ENCODE data around the gene NUP85. TPM values are rescaled to one million over a fixed set of nuclear protein-coding genes. Genes with fewer than 3 reads are reported as not detected.

The NUP85 gene, protein sequence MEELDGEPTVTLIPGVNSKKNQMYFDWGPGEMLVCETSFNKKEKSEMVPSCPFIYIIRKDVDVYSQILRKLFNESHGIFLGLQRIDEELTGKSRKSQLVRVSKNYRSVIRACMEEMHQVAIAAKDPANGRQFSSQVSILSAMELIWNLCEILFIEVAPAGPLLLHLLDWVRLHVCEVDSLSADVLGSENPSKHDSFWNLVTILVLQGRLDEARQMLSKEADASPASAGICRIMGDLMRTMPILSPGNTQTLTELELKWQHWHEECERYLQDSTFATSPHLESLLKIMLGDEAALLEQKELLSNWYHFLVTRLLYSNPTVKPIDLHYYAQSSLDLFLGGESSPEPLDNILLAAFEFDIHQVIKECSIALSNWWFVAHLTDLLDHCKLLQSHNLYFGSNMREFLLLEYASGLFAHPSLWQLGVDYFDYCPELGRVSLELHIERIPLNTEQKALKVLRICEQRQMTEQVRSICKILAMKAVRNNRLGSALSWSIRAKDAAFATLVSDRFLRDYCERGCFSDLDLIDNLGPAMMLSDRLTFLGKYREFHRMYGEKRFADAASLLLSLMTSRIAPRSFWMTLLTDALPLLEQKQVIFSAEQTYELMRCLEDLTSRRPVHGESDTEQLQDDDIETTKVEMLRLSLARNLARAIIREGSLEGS
- 41.9 and 43.4 TPM in 2 replicates for total RNA-seq

GRCh38 chr17:75205037-75205792, at the start of gene NUP85:
Gene NUP85, plus strand, starts transcription at chr17:75205679. Its CDS starts 83 bp downstream, at chr17:75205762.

DNA sequence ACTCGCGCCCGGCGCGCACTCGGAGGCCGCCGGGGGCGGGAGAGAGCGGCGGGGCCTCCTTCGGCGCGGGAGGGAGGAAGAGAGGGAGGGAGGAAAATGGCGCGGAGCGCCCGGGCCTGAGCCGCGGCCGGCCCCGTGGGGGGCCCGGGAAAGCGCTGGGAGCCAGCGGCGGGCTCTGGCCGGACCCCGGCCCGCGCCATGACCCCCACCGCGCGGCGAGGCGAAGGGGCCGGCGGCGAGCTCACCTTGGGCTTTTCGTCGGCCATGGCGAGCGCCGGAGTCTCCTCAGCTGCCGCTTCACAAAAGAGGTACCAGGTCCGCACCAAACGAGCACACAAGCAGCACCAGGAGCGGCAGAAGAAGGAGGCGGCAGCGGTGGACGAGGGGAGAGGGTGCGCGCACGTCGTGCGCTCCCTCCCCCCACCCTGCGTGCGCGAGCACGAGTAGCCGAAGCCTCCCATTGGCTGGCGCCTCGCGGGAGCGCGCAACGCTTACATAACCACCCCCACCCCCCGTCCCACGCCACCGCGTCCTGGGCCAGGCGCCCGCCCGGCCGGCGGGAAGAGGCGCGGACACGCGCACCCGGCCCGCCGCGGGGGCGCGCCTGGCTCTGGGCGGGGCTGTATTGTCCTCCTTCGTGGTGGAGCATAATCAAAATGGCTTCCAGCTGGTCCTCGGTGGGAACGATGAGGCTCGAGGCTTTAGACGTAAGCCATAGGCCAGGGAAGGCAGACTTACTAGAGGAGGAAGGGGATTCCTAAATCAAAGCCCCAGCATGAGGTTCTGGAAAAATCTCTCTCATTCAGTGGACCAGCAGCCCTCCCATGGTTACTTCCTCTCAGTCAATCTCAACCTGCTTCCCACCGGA, 22.7 kb upstream of the NUP85 start, which contains the start of gene SUMO2:
TSS of gene SUMO2 (minus strand) at position 391 of the 868 bp plus-strand sequence. CDS start at position 266, 125 bp downstream.

DNA sequence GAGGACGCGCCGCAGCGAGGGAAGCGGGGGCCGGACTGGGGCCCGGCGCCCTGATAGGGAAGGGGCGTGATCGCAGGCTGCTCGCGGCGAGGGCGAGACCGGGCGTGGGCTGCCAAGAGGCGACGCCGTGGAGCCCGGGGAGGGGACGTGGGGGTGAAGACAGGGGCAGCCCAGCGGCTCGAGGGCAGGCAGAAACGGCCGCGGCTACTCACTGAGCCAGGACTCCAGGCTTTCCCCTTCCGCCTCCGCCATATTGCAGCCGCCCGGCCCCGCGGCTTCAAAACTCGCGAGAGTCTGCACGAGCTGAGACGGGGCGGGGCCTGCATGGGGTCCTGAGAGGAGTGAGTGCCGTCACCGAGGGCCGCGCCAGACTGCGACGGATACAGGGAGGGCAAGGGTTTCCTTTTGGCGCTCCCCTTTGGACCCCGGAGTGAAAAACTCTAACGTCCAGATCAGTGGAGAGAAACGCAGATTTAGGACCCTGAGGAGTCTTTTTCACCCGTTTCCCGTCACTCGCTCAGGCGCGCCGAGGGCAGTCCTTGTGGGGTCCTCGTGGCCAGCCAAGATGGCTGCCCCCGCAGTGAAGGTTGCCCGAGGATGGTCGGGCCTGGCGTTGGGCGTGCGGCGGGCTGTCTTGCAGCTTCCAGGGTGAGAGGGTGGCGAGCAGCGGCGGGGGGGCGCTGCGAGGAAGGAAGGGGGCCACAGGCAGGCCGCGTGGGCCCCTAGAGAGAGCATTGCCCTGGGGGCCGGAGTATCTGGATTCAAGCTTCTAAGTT, 56.0 kb downstream of the NUP85 start, which contains the start of the genes GGA3 and MRPS7:
TSS of gene GGA3 (minus strand) at position 271 of the 776 bp plus-strand sequence. CDS start at position 252, 19 bp downstream.
TSS of gene MRPS7 (plus strand) at position 544 of the 776 bp plus-strand sequence. CDS start at position 566, 22 bp downstream.

GRCh38 chr17:75270966-75271232, 65.4 kb downstream of the NUP85 start, which contains the start of gene MIF4GD:
Gene MIF4GD, minus strand, starts transcription at chr17:75271231. Its CDS starts 1,036 bp downstream, at chr17:75270195.

Other genes starting within 250 kb of the NUP85 start
- 19.3 and 36.4 TPM in 2 replicates for gene HID1, start 232.9 kb upstream of the NUP85 start, total RNA-seq
- 13.0 and 17.1 TPM in 2 replicates for gene CDR2L, start 218.0 kb upstream of the NUP85 start, total RNA-seq
- 22.9 and 28.3 TPM in 2 replicates for gene MRPL58, start 193.0 kb upstream of the NUP85 start, total RNA-seq
- gene ATP5PD, start 158.7 kb upstream of the NUP85 start, total RNA-seq: 143 and 176 TPM in 2 replicates
- gene KCTD2, start 158.5 kb upstream of the NUP85 start, total RNA-seq: 11.2 and 15.0 TPM in 2 replicates
- 5.3 and 8.2 TPM in 2 replicates for gene SLC16A5, start 117.7 kb upstream of the NUP85 start, total RNA-seq
- gene ARMC7, start 95.7 kb upstream of the NUP85 start, total RNA-seq: 2.6 and 5.1 TPM in 2 replicates
- gene NT5C, start 73.9 kb upstream of the NUP85 start, total RNA-seq: 19.1 and 22.3 TPM in 2 replicates
- 93.8 and 113 TPM in 2 replicates for gene JPT1, start 51.2 kb upstream of the NUP85 start, total RNA-seq
- gene SUMO2, start 22.7 kb upstream of the NUP85 start, total RNA-seq: 85.2 and 164 TPM in 2 replicates
- 8.1 and 24.9 TPM in 2 replicates for gene GGA3, start 55.9 kb downstream of the NUP85 start, total RNA-seq
- 61.0 and 64.3 TPM in 2 replicates for gene MRPS7, start 56.2 kb downstream of the NUP85 start, total RNA-seq
- 10.1 and 10.8 TPM in 2 replicates for gene MIF4GD, start 65.6 kb downstream of the NUP85 start, total RNA-seq
- 6.6 and 9.8 TPM in 2 replicates for gene SLC25A19, start 83.8 kb downstream of the NUP85 start, total RNA-seq
- gene GRB2, start 200.0 kb downstream of the NUP85 start, total RNA-seq: 70.6 and 112 TPM in 2 replicates